Parathyroid adenoma (tissue), 2 donors: ENCODE results near the gene KDM5B.

Source experiments
- H2AFZ ChIP-seq: fragments of 300-600 bp; sonication (generic); one replicate; pipeline ENCODE4 v1.7.0; 2017; ENCODE audit warnings: antibody characterized with exemption, mild to moderate bottlenecking
- H3K27ac ChIP-seq: fragments of 300-600 bp; sonication (generic); one replicate; pipeline ENCODE4 v1.7.0; 2017
- H3K27me3 ChIP-seq: fragments of 300-600 bp; sonication (generic); one replicate; pipeline ENCODE4 v1.7.0; 2017; ENCODE audit warnings: low read length; ENCODE audit not compliant: control insufficient read depth, insufficient read depth
- H3K36me3 ChIP-seq: fragments of 300-600 bp; sonication (generic); one replicate; pipeline ENCODE4 v1.7.0; 2017; ENCODE audit warnings: low read length; ENCODE audit not compliant: control insufficient read depth, insufficient read depth
- H3K4me1 ChIP-seq: fragments of 300-600 bp; sonication (generic); one replicate; pipeline ENCODE4 v1.7.0; 2017; ENCODE audit warnings: control low read depth
- H3K4me2 ChIP-seq: fragments of 300-600 bp; sonication (generic); one replicate; pipeline ENCODE4 v1.7.0; 2017; ENCODE audit warnings: low read length
- H3K4me3 ChIP-seq: fragments of 300-600 bp; sonication (generic); one replicate; pipeline ENCODE4 v1.7.0; 2017; ENCODE audit warnings: low read depth, low read length
- H3K79me2 ChIP-seq: fragments of 300-600 bp; sonication (generic); one replicate; pipeline ENCODE4 v1.7.0; 2017; ENCODE audit warnings: control low read depth
- H3K9ac ChIP-seq: fragments of 300-600 bp; sonication (generic); one replicate; pipeline ENCODE4 v1.7.0; 2017; ENCODE audit warnings: mild to moderate bottlenecking
- H3K9me3 ChIP-seq: fragments of 300-600 bp; sonication (generic); one replicate; pipeline ENCODE4 v1.7.0; 2017; ENCODE audit warnings: low read length; ENCODE audit not compliant: control insufficient read depth
- CTCF ChIP-seq: fragments of 300-600 bp; sonication (generic); IDR thresholded peaks from one replicate; pipeline ENCODE4 v1.7.0; 2017; ENCODE audit warnings: antibody characterized with exemption, mild to moderate bottlenecking
- donor health status: primary hyperparathyroidism.

The KDM5B gene

GRCh38 chr1:202680586-202681352, 127.5 kb downstream of the KDM5B start:
- Histone ChIP-seq H3K4me3 (no peak overlapping the region), H3K9ac (no peak overlapping the region), H3K4me1 (no peaks in the 10 kb centered on the region), H3K79me2 (no peaks in the 10 kb centered on the region), H3K9me3 (no peaks in the 10 kb centered on the region), H3K4me2 (no peak overlapping the region), H3K27me3 (no peaks in the 10 kb centered on the region), H3K36me3 (no peaks in the 10 kb centered on the region), H2AFZ (no peak overlapping the region), H3K27ac (no peak overlapping the region)
- TF ChIP-seq CTCF = no peak

- Histone ChIP-seq H3K27ac (no peak overlapping the region), H3K27me3 (no peaks in the 10 kb centered on the region), H3K79me2 (no peaks in the 10 kb centered on the region), H3K36me3 (no peaks in the 10 kb centered on the region), H3K9me3 (no peaks in the 10 kb centered on the region), H3K4me3 (no peak overlapping the region), H3K4me2 (no peak overlapping the region), H3K4me1 (no peaks in the 10 kb centered on the region), H2AFZ (no peak overlapping the region), H3K9ac (no peak overlapping the region)
- TF ChIP-seq CTCF = no peak
Observed at GRCh38 chr1:202679406-202680177, 128.6 kb downstream of the KDM5B start.

GRCh38 chr1:202677433-202677832, 130.8 kb downstream of the KDM5B start:
- Histone ChIP-seq H3K9ac (no peak overlapping the region), H3K27ac (no peak overlapping the region), H2AFZ (no peak overlapping the region), H3K4me2 (no peak overlapping the region), H3K9me3 (no peaks in the 10 kb centered on the region), H3K4me1 (no peaks in the 10 kb centered on the region), H3K4me3 (no peak overlapping the region), H3K36me3 (no peaks in the 10 kb centered on the region), H3K27me3 (no peaks in the 10 kb centered on the region), H3K79me2 (no peaks in the 10 kb centered on the region)
- no peak for TF ChIP-seq CTCF
